GM12872 (cell line): ENCODE data around the gene NPIPB2.

Source experiments
- TF ChIP-seq, protein P1 (sequence below): IDR thresholded peaks from 3 replicates; pipeline ENCODE4 v1.5.1; 2011; ENCODE audit warnings: low read depth, mild to moderate bottlenecking, low read length, moderate library complexity; ENCODE audit not compliant: insufficient read depth

NPIPB2 gene

GRCh38 chr16:11914210-11915113, 27.4 kb downstream of the NPIPB2 start:
- TF ChIP-seq, protein P1, sequence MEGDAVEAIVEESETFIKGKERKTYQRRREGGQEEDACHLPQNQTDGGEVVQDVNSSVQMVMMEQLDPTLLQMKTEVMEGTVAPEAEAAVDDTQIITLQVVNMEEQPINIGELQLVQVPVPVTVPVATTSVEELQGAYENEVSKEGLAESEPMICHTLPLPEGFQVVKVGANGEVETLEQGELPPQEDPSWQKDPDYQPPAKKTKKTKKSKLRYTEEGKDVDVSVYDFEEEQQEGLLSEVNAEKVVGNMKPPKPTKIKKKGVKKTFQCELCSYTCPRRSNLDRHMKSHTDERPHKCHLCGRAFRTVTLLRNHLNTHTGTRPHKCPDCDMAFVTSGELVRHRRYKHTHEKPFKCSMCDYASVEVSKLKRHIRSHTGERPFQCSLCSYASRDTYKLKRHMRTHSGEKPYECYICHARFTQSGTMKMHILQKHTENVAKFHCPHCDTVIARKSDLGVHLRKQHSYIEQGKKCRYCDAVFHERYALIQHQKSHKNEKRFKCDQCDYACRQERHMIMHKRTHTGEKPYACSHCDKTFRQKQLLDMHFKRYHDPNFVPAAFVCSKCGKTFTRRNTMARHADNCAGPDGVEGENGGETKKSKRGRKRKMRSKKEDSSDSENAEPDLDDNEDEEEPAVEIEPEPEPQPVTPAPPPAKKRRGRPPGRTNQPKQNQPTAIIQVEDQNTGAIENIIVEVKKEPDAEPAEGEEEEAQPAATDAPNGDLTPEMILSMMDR = no peak

GRCh38 chr16:11913425-11914079, 28.3 kb downstream of the NPIPB2 start:
- TF ChIP-seq, protein P1 = no peak

- TF ChIP-seq, protein P1 = no peak
Observed at GRCh38 chr16:11909653-11910545, 31.9 kb downstream of the NPIPB2 start.

- TF ChIP-seq, protein P1 = no peak
Observed at GRCh38 chr16:11907160-11907970, 34.5 kb downstream of the NPIPB2 start.

DNA sequence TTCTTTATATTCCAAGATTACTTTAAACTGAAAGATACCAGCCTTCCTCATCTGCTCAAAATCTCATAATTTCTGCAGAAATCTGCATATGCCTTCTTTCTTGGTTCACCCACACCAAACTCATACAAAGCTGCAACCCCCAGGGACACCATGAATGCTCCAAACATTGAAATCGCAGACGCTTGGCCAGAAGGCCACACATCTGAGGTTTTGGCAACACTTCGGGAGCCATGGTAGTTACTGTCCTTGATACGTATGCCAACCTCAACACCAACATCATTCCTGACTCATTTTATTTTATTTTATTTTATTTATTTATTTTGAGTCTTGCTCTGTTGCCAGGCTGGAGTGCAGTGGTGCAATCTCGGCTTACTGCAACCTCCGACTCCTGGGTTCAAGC, 37.9 kb downstream of the NPIPB2 start:
- TF ChIP-seq, protein P1 = no peak

GRCh38 chr16:11901091-11901490, 40.8 kb downstream of the NPIPB2 start:
- TF ChIP-seq, protein P1 = no peak
